Tongue (tissue), 2 donors: ENCODE measurements around the gene MBD3L5. TPM values are rescaled to one million over a fixed set of nuclear protein-coding genes. Genes with fewer than 3 reads are reported as not detected.
"Not testable (repeated sequence)": the region's sequence is repeated elsewhere in the genome, so short reads cannot be mapped to it uniquely, and the experiment has no call there.

ENCODE experiments used
- DNase-seq: peaks from one replicate; pipeline ENCODE4 v3.0.0-alpha.2; 2015
- total RNA-seq: library from RNA; depleted of rRNA; stranded (reverse); fragments of >200 nt; gene quantifications from one replicate; pipeline ENCODE4 v1.2.3, GENCODE V29; 2014

Gene MBD3L5
- total RNA-seq, 1 donor from 2014 or later, result not detected

DNA sequence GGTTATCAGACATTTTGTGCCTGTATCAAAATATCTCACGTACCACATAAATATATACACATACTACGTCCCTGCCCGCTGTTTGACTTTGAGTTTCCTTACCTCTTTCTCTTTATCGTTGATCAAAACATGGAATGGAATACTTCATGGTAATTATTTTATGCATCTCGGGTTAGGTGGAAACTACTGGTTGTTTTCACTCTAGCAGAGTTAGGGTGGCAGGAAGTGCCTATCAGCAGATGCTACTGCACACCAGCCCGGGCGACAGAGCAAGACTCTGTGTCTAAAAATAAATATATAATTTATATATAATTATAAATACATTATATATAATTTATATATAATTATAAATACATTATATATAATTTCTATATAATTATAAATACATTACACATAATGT is 22.5 kb downstream of the MBD3L5 start:
- not testable (repeated sequence) for DNase-seq

DNA sequence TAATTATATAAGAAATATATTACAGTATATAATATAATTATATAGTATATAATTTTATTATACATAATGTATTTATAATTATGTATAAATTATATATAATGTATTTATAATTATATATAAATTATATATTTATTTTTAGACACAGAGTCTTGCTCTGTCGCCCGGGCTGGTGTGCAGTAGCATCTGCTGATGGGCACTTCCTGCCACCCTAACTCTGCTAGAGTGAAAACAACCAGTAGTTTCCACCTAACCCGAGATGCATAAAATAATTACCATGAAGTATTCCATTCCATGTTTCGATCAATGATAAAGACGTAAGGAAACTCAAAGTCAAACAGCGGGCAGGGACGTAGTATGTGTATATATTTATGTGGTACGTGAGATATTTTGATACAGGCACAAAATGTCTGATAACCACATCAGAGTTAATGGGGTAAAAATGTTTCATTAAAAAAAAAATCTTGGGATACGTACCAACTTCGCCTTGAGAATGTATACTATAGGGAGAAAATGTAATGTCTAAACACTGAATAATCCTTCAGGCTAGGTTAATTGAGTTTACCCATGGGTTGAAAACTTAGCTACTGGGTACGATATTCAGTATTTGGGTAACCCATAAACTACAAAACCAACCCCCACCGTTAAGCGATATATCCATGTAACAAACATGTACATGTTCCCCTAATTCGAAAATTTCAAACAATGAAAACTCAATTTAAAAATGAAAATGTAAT is 24.4 kb downstream of the MBD3L5 start:
- DNase-seq, result not testable (repeated sequence)

DNA sequence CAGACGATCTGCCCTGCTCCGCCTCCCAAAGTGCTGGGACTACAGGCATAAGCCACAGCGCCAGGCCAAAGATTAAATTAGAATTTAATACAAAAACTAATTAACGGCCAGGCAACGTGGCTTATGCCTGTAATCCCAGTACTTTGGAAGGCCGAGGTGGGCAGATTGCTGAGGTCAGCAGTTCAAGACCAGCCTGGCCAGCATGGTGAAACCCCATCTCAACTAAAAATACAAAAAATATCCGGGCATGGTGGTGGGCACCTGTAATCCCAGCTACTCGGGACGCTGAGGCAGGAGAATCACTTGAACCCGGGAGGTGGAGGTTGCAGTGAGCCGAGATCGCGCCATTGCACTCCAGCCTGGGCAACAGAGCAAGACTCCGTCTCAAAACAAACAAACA is 25.3 kb downstream of the MBD3L5 start:
- not testable (repeated sequence) for DNase-seq

DNA sequence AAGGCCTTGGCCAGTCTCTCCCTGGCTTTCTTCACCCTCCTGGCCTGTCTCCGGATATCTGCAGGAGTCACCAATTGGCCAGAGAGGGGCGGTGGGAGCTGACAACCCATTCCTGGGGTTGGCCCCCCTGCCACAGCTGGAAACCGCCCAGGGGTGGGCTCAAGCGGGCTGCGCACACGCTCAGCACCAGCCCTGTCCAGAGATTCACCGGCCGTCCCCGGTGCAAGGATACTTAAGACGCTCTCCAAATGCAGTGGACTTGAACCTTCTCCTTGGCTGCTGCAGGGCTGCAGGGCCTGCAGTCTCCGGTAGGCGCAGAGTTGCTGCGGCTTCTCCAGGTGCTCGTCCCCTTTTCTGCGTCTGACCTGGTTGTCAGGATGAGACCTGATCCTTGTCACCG is 26.0 kb downstream of the MBD3L5 start:
- not testable (repeated sequence) for DNase-seq

DNA sequence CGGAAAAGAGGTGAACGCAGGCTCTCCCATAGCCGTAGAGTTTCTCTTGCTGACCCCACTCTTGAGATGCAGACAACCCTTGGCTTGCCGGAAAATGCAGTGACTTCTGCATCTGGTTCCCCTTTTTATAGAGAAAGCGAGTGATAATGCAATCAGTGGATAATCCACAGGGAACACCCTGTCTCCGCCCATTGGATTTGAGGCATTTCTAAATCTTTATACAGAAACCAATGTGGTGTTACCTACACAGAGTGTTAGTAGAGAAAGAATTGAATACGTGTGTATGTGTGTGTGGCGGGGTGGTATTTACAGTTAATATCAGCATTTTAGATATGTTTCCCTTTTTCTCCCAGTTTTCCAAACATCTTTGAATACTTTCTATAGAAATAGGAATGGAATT is 28.2 kb downstream of the MBD3L5 start, which contains the start of gene MBD3L3:
TSS of gene MBD3L3 (minus strand) at position 101 of the 400 bp plus-strand sequence. CDS start at position 30, 71 bp downstream.
- DNase-seq, result not testable (repeated sequence)

DNA sequence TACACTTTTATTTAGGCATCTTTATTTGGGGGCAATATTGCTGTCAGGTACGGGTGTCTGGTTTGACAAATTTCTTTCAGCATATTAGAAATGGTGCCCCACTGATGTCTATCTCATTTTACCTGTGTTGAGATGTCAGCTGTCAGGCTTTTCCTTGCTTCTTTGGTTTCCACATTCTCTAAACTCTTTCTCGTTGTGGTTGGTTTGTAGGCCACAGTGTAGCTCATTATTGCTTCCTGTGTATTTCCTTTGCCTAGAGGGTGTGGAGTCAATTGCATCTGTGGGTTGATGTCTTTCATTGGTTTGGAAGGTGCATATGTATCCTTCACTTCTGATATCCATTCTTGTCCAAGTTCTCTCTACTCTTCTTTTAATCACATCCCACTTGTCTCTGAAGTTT is 29.6 kb downstream of the MBD3L5 start:
- not testable (repeated sequence) for DNase-seq

DNA sequence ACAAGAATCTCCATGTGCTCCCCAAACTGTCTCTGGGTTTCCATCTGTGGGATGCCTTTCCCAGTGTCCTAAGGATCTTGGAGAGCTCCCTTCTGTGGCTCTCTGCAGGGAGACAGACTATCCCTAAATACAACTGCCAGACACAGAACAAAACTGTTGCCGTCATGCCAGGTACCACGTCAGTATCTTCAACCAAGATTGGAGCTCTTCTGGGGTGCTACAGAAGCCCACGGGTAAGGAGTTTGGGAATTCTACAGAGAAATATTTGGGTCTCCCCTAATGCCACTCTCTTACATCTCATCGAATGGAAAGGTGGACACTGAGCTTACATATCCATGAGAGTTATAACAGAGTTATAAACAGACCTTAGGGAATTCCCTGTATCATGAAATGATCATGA is 33.0 kb downstream of the MBD3L5 start:
- no peak for DNase-seq

DNA sequence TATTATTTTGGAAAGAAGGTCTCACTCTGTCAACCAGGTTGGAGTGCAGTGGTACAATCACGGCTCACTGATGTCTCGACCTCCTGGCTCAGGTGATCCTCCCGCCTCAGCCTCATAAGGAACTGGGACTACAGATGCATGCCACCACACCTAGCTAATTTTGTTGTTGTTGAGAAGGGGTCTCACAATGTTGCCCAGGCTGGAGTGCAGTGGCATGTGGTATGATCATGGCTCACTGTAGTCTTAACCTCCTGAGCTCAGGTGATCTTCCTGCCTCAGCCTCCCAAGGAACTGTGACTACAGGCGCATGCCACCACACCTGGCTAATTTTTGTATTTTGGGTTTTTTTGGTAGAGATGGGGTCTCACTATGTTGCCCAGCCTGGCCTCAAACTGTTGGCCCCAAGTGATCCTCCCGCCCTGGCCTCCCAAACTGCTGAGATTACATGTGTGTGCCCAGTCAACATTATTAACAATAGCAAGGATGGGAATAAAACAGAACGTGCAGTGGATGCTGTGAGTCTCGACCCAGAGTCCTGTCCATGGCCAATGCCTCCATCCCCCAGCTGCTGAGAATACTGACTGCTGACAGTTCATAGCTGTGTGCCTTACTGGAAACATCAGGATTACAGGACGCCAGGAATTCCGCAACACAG is 33.5 kb downstream of the MBD3L5 start:
- no peak for DNase-seq

DNA sequence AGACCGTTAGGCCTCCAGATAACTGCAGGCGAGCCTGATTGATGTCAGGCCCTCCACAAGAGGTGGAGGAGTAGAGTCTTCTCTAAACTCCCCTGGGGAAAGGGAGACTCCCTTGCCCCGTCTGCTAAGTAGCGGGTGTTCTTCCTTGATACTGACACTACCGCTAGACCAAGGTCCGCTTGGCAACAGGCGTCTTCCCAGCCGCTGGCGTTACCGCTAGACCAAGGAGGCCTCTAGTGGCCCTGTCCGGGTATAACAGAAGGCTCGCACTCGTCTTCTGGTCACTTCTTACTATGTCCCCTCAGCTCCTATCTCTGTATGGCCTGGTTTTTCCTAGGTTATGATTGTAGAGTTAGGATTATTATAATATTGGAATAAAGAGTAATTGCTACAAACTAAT is 36.7 kb downstream of the MBD3L5 start:
- DNase-seq, result peak; percentile 24

DNA sequence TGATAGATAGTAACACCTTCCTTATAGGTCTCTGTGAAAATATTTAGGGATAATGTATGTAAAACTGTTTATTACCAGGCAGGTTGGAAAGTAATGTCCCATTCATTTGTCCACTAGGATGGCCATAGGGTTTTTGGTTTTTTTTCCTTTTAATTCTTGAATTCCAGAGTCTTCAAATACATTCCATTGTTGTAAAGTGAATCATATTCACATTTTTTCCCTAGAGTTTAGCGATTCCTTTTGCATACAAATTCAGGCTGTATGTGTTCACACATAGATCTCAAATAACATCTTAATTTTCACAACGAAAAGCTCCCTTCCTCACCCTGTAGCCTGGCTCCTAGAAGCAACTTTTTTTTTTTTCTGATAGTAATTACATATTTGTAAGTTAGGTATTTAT is 37.3 kb downstream of the MBD3L5 start:
- DNase-seq, result no peak

DNA sequence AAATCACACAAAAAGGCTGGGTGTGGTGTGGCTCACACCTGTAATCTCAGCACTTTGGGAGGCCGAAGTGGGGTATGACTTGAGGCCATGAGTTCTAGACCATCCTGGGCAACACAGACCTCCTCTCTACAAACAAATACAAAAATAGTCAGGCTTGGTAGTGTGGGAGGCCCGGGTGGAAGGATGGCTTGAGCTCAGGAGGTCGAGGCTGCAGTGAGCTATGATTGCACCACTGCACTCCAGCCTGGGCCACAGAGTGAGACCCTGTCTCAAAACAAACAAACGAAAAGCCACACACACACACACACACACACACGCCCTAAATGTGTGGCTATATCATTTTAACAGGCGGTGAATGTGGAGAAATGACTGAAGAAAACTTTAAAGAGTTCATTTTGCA is 38.2 kb downstream of the MBD3L5 start:
- DNase-seq, result no peak

DNA sequence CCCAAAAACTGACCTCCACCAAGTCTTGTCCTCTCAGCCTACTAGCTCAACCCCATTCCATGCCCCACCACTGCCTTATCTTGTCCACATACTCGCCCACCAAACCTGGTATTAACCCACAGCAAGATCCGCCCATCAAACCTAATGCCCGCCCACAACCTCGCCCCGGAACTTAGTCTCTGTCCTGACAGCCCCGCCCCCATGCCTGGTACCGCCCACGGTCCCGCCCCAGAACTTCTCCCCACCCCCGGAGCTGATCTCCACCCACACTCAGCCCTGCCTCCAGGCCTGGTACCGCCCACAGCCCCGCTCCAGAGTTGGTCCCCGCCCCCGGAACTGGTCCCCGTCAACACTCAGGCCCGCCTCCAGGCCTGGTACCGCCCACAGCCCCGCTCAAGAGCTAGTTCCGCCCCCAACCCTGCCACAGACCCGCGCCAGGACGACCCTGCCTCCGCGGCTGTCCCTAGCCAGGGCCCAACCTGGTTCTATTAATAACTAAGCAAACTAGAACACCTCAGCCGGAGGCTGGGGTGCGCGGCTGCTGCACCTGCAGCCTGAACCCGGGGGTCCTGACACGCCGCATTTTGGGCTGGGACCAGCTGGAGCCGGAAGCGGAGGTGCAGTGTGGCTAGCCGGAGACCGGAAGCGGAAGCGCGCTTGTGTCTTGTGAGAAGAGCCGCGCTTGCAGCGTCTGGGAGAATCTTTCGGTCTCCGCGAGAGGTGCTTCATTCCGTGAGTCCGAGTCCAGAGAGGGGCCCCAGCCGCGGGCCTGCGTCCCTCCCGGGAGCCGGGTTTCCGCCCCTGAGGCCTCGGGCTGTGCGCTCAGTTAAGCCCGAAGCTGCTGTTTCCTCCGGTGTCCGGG is 38.9 kb downstream of the MBD3L5 start, which contains the start of gene ZNF557:
TSS of gene ZNF557 (plus strand) at position 662 of the 862 bp plus-strand sequence. CDS start 5,372 bp downstream, outside the sequence.
- DNase-seq, result peak; percentile 99

DNA sequence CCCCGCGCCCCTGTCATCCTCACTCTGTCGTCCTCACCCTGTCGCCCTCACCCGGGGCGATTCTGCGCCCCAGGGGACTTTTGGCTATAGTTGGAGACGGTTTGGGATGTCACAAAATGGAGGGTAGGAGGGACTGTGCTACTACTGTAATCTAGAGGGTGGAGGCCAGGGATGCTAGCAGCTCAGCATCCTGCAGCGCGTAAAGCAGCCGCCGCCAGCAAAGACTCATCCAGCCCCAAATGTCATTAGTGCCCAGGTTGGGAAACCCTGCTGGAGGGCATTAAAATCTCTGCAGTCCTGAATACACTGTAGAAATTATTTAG is 39.5 kb downstream of the MBD3L5 start:
- no peak for DNase-seq

DNA sequence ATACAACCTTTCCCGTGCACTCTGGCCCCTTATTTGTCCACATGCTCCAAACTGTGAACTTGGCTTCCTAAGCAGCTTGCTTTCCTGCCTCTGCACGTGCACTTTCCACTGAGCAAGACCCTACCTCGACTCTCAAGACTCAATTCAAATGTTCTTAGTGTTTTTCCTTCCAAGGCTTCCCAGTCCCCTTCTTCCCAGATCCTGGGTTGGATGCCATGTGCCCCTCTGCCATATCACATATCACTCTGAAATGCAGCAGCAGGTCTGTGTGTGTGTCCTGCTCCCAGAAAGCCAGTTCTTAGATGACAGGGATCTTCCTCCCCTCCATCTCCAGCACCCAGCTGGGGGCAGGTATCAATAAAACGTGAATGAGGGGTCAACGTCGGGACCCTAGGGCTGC is 42.2 kb downstream of the MBD3L5 start:
- DNase-seq, result no peak

DNA sequence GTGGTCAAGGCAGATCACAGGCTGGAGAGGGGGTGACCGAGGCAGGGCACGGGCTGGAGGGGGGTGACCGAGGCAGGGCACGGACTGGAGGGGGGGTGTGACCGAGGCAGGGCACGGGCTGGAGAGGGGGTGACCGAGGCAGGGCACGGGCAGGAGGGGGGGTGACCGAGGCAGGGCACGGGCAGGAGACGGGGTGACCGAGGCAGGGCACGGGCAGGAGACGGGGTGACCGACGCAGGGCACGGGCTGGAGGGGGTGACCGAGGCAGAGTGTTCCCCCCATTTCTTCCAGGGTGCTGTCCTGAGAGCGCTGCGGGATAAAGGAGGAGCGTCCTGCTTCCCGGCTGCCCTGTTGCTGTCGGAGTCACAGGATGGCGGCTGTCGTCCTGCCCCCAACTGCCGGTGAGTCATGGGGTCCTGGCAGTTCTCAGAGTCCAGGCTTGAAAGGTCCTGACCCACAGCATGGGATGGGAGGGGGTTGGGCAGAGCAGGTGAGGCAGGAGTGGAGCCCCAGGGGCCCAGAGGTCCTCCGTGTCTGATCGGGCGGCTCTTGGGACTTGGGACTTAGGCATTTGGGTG is 44.4 kb downstream of the MBD3L5 start:
- no peak for DNase-seq

DNA sequence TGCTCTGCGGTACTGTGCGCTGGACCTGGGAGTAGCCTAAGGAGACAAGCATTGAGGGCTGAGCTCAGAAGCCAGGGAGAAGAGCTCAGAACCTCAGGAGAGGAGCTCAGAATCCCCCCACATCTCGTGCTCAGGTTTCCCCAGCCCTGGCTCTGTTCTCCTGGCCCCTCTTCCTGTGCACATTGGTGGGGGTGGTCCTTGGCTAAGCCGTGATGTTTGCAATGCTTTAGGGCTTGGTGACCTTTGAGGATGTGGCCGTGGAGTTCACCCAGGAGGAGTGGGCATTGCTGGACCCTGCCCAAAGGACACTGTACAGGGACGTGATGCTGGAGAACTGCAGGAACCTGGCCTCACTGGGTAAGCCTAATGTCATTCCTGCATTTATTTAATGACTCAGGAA is 45.8 kb downstream of the MBD3L5 start:
- DNase-seq, result no peak

DNA sequence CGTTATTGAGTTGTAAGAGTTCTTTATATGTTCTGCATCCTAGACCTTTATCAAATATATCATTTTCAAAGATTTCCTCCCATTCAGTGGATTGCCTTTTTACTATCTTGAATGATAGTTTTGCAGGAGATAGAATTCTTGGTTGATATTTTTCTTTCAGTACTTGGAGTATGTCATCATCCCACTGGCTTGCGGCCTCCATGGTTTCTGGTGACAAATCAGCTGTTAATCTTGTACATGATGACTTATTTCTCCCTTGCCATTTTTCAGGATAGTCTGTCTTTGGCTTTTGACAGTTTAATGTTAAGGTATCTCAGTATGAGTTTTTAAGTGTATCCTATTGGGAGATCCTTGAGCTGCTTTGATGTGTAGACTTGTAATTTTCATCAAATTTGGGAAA is 47.6 kb downstream of the MBD3L5 start:
- DNase-seq, result no peak

Other genes starting within 250 kb of the MBD3L5 start
- gene ADGRE1, start 143.0 kb upstream of the MBD3L5 start, total RNA-seq, result 0.21 TPM
- not detected for gene MBD3L2B, start 9.1 kb upstream of the MBD3L5 start, total RNA-seq
- not detected for gene MBD3L4, start 9.6 kb downstream of the MBD3L5 start, total RNA-seq
- gene MBD3L2, start 18.7 kb downstream of the MBD3L5 start, total RNA-seq, result not detected
- gene MBD3L3, start 28.1 kb downstream of the MBD3L5 start, total RNA-seq, result not detected
- 15.3 TPM for gene ZNF557, start 39.1 kb downstream of the MBD3L5 start, total RNA-seq